Activated T-cell treated with anti-CD3 and anti-CD28 coated beads, Interleukin-2, amount 50 U/mL, for 1 hour (primary cell): ENCODE data around the gene KRTAP2-4.
"Not testable (repeated sequence)": the region's sequence is repeated elsewhere in the genome, so short reads cannot be mapped to it uniquely, and the experiment has no call there.

Source experiments
- DNase-seq: peaks from one replicate; pipeline ENCODE4 v3.0.0-alpha.2; 2020

Gene KRTAP2-4

DNA sequence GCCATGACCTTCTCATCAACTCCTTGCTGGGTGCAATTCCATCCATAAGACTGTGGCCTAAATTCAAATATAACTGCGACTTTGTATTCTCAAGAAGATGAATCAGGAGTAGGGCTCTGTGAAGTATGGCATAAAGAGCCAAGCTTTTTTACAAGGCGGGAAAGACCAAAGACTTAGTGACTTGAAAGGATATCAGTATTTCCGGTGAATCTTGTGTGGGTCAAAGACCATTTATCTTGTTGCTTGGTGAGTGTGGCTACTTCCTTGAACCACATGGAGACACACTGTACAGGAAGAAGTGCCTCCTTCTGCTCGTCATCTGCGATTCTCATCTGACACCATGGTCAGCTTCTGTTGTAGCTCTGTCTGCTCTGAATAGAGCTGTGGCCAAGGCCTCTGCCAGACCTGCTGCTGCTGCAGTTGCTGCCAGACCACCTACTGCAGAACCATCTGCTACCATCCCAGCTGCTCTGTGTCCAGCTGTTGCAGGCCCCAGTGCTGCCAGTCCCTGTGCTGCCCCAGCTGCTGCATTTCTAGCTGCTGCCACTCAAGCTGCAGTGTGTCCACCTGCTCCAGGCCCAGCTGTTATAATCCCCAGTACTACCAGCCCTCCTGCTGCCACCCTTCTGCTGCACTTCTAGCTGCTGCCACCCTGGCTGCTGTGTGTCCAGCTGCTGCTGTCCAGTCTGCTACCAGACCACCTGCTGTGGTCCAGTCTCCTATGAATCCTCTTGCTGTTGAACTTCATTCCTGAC lies 6.1 kb upstream of the KRTAP2-4 start:
- no peak for DNase-seq

DNA sequence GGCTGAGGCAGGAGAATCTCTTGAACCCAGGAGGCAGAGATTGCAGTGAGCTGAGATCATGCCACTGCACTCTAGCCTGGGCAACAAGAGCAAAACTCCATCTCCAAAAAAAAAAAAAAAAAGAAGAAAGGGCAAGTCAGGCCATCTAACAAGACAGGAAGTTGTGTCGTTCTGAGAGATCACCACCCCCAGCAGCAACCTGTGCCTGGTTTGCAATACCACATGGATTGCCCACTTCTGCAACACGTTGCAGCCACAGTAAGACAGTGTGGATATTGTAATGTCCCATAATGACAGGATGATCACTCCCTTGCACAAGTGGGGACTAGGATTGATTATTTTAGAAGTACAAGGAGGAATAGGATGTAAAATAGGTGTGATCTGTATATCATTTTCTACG lies 3.4 kb upstream of the KRTAP2-4 start:
- no peak for DNase-seq

- no peak for DNase-seq
Measured at GRCh38 chr17:41067281-41067680, 1.6 kb upstream of the KRTAP2-4 start.

GRCh38 chr17:41065016-41065689 lies 526 bp downstream of the KRTAP2-4 start:
- DNase-seq = not testable (repeated sequence)

GRCh38 chr17:41064301-41064700 lies 1.4 kb downstream of the KRTAP2-4 start:
- no peak for DNase-seq

- no peak for DNase-seq
Measured at GRCh38 chr17:41063449-41063848, 2.2 kb downstream of the KRTAP2-4 start.

DNA sequence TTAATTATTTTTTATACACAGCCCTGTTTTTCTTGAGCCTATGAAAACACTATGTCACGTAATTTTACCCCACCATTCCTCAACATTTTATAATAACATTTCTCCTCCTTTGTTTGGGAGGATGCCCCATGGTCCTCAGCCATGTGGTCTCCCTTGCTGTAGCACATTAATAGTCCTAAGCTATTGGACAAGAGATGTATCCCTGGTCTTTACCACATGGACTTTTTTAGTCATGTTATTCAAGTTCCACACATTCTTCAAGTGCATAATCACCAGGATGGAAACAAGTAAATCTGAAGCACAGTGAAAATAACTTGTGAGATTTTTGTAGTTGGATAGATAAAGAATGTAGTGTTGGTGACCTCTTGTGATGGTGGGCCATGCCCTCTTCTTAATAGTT lies 3.7 kb downstream of the KRTAP2-4 start:
- DNase-seq = no peak

DNA sequence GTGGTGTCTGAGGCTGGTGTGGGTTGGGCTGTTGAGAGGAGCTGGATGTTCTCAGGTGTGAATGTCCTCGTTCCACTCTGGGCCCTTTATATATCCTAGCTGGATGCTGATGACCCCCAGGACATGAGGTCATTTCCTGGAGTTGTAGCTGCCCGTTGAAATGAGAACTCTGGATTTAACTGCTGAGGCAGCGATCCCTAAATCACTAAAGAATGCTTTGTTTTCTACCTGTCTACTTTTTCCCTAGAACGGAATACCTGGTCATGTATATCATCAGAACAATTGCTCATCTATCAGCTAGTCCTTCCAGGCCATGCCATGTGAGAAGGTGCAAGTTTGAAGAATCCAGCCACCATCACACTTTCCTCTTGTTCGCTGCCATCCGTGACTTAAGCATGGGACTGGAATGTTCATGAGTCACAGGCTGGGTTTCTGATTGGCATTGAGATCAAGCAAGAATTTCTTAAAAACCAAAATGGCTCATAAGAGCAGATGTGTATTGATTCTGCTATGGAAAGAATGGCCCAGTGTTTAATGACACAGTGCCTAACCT lies 5.6 kb downstream of the KRTAP2-4 start, which contains the start of gene KRTAP2-3:
TSS of gene KRTAP2-3 (minus strand) at position 63 of the 553 bp plus-strand sequence. CDS start 64 bp downstream, outside the sequence.
- no peak for DNase-seq

DNA sequence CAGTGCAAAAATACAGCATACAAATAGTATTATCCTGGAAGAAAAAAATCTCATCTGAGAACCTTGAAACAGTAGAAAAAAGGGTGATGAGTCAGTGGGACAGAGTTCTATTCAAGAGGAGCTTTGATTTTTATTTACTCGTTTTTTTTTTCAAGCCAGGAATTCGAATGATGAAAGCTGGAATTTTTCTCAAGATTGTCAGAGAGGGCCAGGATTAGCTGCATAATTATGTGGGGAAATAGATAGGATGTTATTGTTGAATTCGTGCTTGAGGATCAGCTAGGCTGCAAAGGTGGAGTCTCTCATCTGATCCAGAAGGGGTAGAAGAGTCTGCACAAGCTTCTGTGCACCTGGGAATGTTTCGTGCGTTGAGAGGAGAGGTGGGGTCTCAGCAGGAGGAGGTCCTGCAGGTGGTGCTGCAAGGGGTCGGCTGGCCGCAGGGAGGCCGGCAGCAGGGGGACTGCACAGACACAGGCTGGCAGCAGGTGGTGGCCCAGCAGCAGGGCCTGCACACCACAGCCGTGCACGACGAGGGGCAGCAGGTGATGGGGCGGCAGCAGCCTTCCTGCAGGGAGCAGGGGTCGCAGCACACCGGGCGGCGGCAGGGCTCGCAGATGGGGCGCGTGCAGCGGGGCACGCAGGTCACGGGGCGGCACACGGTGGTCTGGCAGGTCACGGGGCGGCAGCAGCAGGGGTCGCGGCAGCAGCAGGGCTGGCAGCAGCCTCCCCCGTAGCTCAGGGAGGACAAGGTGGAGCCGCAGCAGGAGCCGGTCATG lies 6.2 kb downstream of the KRTAP2-4 start:
- DNase-seq = not testable (repeated sequence)

GRCh38 chr17:41058741-41059140 lies 6.9 kb downstream of the KRTAP2-4 start:
- no peak for DNase-seq

DNA sequence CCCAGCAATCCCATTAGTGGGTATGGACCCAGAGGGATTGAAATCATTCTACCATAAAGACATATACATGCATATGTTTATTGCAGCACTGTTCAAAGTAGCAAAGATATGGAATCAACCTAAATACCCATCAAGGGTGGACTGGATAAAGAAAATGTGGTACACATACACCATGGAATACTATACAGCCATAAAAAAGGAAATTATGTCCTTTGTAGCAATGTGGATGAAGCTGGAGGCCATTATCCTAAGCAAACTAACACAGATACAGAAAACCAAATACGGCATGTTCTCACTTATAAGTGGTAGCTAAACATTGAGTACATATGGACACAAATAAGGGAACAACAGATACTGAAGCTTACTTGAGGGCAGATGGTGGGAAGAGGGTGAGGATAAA lies 8.1 kb downstream of the KRTAP2-4 start:
- no peak for DNase-seq

DNA sequence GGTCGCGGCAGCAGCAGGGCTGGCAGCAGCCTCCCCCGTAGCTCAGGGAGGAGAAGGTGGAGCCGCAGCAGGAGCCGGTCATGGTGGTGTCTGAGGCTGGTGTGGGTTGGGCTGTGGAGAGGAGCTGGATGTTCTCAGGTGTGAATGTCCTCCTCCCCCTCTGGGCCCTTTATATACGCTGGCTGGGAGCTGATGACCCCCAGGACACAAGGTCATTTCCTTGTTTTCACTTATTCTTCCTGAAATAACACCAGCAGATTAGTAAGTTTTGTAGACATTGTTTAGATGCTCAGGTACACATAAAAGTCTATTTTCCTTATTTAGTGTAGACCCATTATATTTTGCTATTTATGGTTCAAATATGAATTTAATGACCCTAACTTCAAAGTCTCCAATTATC lies 10.5 kb downstream of the KRTAP2-4 start, which contains the start of gene KRTAP2-2:
TSS of gene KRTAP2-2 (minus strand) at position 101 of the 400 bp plus-strand sequence. CDS start at position 82, 19 bp downstream.
- DNase-seq = not testable (repeated sequence)

- not testable (repeated sequence) for DNase-seq
Measured at GRCh38 chr17:41054556-41054955, 11.1 kb downstream of the KRTAP2-4 start.

DNA sequence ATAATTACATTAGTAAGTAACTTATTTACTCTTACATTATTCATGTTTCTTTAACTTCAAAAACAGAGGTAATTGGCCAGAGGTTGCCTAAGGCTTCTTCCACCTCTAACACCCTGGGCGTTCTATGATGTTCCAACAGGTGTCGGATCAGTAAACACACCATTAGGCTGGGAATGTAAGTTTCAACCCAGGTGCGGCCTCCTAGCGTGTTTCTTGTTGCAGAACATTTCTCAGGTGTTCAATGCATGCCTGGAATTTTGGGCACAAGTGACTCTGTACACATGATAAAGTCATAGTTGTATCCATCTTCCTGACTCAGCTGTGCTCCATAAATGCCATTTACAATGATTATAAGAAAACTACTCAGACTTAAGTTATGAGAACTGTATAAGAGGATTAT lies 11.7 kb downstream of the KRTAP2-4 start:
- no peak for DNase-seq

GRCh38 chr17:41052566-41052965 lies 13.1 kb downstream of the KRTAP2-4 start:
- DNase-seq = no peak

DNA sequence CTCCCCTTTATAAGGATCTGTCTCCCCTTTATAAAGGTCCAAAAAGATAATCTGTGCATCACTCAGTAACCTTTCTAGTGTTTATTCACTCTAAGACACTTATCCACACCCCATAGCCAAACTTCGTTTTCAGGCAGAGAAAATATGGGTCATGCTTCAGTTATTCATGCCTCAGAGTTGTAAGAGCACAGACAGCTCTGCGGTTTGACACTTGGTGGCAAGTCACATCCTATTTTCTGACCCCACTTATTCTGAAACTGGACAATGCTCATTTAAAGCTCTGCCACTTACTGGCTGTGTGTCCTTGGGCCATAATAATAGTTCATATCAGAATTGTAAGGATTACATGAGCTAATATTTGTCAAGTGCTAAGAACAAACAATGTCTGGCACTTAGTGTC lies 16.6 kb downstream of the KRTAP2-4 start:
- no peak for DNase-seq

- no peak for DNase-seq
Measured at GRCh38 chr17:41048441-41048840, 17.2 kb downstream of the KRTAP2-4 start.

DNA sequence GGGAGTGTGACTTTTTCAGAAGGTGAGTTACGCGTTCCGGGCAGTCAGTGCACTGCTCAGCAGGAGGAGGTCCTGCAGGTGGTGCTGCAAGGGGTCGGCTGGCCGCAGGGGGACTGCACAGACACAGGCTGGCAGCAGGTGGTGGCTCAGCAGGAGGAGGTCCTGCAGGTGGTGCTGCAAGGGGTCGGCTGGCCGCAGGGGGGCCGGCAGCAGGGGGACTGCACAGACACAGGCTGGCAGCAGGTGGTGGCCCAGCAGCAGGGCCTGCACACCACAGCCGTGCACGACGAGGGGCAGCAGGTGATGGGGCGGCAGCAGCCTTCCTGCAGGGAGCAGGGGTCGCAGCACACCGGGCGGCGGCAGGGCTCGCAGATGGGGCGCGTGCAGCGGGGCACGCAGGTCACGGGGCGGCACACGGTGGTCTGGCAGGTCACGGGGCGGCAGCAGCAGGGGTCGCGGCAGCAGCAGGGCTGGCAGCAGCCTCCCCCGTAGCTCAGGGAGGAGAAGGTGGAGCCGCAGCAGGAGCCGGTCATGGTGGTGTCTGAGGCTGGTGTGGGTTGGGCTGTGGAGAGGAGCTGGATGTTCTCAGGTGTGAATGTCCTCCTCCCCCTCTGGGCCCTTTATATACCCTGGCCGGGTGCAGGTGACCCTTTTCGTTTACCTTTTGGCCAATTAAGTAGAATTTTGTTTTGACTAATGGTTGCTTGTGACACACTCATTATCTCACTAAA lies 18.8 kb downstream of the KRTAP2-4 start, which contains the start of gene KRTAP2-1:
TSS of gene KRTAP2-1 (minus strand) at position 582 of the 731 bp plus-strand sequence. CDS start at position 533, 49 bp downstream.
- not testable (repeated sequence) for DNase-seq

- no peak for DNase-seq
Measured at GRCh38 chr17:41042953-41043352, 22.7 kb downstream of the KRTAP2-4 start.

DNA sequence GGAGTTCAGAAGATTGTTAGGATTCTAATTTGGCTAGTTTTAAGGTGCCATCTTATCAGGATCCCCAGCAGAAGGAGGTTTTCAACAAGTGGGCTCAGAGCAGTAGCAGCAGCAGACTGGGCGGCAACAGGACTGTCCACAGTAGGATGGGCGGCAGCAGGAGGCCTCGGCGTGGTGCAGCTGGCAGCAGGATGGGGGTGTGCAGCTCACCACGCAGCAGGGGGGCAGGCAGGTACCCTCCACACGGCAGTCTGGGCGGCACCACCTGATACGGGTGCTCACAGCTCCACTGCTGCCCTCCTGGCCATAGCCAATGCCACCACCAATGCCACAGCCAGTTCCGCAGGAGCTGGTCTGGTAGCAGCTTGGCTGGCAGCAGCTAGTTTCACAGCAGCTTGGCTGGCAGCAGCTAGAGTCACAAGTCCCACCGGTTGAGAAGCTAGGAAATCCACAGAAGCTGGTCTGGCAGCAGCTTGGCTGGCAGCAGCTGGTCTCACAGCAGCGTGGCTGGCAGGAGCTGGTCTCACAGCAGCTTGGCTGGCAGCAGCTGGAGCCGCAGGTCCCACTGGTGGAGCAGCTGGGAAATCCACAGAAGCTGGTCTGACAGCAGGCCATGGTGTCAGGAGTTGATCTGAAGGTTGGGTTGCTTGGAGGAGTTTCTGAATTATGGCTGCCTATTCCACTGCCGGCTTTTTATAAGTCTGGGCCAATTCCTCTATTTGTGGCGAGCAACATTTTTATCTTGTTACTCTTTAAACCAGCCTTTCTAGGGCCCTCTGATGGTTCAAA lies 24.7 kb downstream of the KRTAP2-4 start, which contains the start of gene KRTAP1-1:
TSS of gene KRTAP1-1 (minus strand) at position 668 of the 789 bp plus-strand sequence. CDS start at position 615, 53 bp downstream.
- DNase-seq = not testable (repeated sequence)

GRCh38 chr17:41037853-41038350 lies 27.8 kb downstream of the KRTAP2-4 start:
- no peak for DNase-seq
